Pancreas (tissue), 10 donors: ENCODE measurements around the gene AMPD2. TPM values are rescaled to one million over a fixed set of nuclear protein-coding genes. Genes with fewer than 3 reads are reported as not detected.
A peak's percentile ranks its signal among the peaks of the same experiment; 100 is the strongest.

Source experiments
- ATAC-seq, 4 donors: fragments of 200-7000 bp; cut with Tn5 transposase; one replicate each; pipeline versions ENCODE4 v1.8.0 to v1.9.1; 2020; ENCODE audit warnings: mild to moderate bottlenecking in 4 of 4, moderate library complexity in 4 of 4
- DNase-seq, 6 donors: peaks; one replicate each; pipeline ENCODE4 v3.0.0-alpha.2; 2020
- FAIRE-seq: peaks from 2 replicates; lab custom pipeline; 2012; peaks lifted over from hg19 to GRCh38; lab: Jason Lieb, UNC
- H3K27ac ChIP-seq, 4 donors: fragments of 200-600 bp; sonication (generic); 1 replicate in 3 of 4; 2 replicates in 1 of 4; pipeline versions ENCODE4 v1.5.0 to v1.8.0; 2020
- H3K27me3 ChIP-seq, 4 donors: fragments of 200-600 bp; one replicate each; pipeline ENCODE4 v1.8.0; 2021
- H3K36me3 ChIP-seq, 3 donors: fragments of 200-600 bp; sonication (generic) in 1 of 3; one replicate each; pipeline versions ENCODE4 v1.5.0 to v1.8.0; 2020 to 2021
- H3K4me1 ChIP-seq, 3 donors: fragments of 200-600 bp; one replicate each; pipeline ENCODE4 v1.8.0; 2021
- H3K4me3 ChIP-seq, 4 donors: fragments of 200-600 bp; sonication (generic) in 2 of 4; one replicate each; pipeline versions ENCODE4 v1.5.0 to v1.8.0; 2020 to 2021
- H3K9me3 ChIP-seq, 4 donors: fragments of 200-600 bp; one replicate each; pipeline ENCODE4 v1.8.0; 2021
- WGBS, 2 donors: extraction: QIAGEN DNeasy Blood & Tissue Kit; methylation state at CpG; one replicate each; pipeline ENCODE4 v1.1.7; 2013; 5-methylcytosine and 5-hydroxymethylcytosine counted together
- intact Hi-C, 3 donors: fragments of 100-400 bp; cut with DNase I; formaldehyde crosslinking; loops; one replicate each; pipeline versions ENCODE4 v1.11.1 to v1.14.2; 2022
- polyA plus RNA-seq, 2 donors: library from polyadenylated mRNA; stranded (reverse); fragments of 200-250 nt; gene quantifications; one replicate each; pipeline ENCODE4 v1.2.3, GENCODE V29; 2013
- total RNA-seq, 6 donors: library from RNA; stranded (reverse); fragmentation: NEBNext Ultra II Directional in 4 of 6; extraction: Animal tissue kit (Norgen Biotek cat#: 25700) in 4 of 6; gene quantifications; one replicate each; pipeline versions ENCODE4 v1.2.1 to v1.2.4, GENCODE V29; 2021 to 2023
- TF ChIP-seq, protein P1 (sequence below), 4 donors: fragments of 200-600 bp; sonication (generic) in 3 of 4; IDR thresholded peaks; one replicate each; pipeline versions ENCODE4 v1.5.0 to v1.8.0; 2021; ENCODE audit warnings: antibody characterized with exemption in 4 of 4
- donor health status: healthy with polysubstance abuse.
- donor health status: DM: no; HTN: no; CAD: no; lungs with moderate emphysema.
- donor health status: DM: no; HTN: no; CAD: no.
- donor health status: control.
- donor health status: control.
- donor health status: Bipolar disorder and iron deficiency.
- donor health status: DM: yes; HTN: yes; CAD: no.
- donor health status: DM: no; HTN: no; CAD: no.
- donor health status: DM: no; HTN: no; CAD: no.
- donor health status: DM: yes; HTN: yes; CAD: no.

The AMPD2 gene
- total and polyA plus RNA-seq, 8 donors: 17.6 to 57.3 (median 35.5) TPM

DNA sequence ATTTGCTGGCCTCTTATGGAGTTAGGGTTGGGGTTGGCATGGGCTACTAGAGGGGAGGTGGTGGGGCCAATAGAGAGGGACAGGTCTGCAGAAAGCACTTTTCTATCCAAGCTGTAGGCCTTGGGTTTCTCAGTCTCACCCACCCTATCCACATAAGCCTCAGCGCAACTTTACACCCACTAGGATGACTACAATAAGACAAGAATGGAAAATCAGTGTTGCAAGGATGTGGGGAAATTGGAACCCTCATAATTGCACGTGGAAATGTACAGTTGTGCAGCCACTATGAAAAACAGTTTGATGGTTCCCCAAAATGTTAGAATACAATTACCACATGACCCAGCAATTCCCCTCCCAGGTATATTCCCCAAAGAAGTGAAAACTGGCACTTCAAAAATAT is 22.2 kb downstream of the AMPD2 start:
- ATAC-seq (no peak), DNase-seq (no peak), FAIRE-seq (no peak)
- Histone ChIP-seq H3K27ac (no peak overlapping the region), H3K36me3 (no peaks in the 10 kb centered on the region), H3K27me3 (no peaks in the 10 kb centered on the region), H3K4me3 (no peak overlapping the region), H3K4me1 (peaks cover 0 to 6% (median 0%) of the 10 kb centered on the region in 3 donors), H3K9me3 (no peaks in the 10 kb centered on the region)
- 79 to 86% methylated on average over 2 of the region's 2 CpGs for WGBS, 2 donors
- intact Hi-C loops: loop anchor here in 1 of 3 donors (5.0 kb wide), 1 partner anchor 130 kb away; no protein-coding TSS in a partner anchor
- TF ChIP-seq, protein P1, sequence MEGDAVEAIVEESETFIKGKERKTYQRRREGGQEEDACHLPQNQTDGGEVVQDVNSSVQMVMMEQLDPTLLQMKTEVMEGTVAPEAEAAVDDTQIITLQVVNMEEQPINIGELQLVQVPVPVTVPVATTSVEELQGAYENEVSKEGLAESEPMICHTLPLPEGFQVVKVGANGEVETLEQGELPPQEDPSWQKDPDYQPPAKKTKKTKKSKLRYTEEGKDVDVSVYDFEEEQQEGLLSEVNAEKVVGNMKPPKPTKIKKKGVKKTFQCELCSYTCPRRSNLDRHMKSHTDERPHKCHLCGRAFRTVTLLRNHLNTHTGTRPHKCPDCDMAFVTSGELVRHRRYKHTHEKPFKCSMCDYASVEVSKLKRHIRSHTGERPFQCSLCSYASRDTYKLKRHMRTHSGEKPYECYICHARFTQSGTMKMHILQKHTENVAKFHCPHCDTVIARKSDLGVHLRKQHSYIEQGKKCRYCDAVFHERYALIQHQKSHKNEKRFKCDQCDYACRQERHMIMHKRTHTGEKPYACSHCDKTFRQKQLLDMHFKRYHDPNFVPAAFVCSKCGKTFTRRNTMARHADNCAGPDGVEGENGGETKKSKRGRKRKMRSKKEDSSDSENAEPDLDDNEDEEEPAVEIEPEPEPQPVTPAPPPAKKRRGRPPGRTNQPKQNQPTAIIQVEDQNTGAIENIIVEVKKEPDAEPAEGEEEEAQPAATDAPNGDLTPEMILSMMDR (IDR thresholded peaks at IDR 0.05): no peak

DNA sequence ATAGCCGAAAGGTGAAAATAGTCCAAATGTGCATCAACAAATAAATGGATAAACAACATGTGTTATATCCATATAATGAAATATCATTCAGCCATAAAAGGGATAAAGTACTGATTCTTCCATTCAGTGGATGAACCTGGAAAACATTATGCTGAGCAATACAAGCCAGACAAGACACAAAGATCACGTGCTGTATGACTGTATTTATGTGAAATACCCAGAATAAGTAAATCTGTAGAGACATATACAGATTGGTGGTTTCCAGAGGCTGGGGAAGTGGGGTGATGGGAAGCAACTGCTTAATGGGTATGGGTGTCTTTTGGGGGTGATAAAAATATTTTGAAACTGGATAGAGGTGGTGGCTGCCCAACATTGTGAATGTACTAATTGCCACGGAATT is 23.0 kb downstream of the AMPD2 start:
- peaks cover 0 to 6% (median 0%) of the 10 kb centered on the region in 3 donors for H3K4me1 ChIP-seq
- no peaks in the 10 kb centered on the region for H3K27me3 ChIP-seq
- intact Hi-C loops: loop anchor here in 1 of 3 donors (5.0 kb wide), 1 partner anchor 130 kb away; no protein-coding TSS in a partner anchor
- FAIRE-seq: no peak
- TF ChIP-seq, protein P1 (IDR thresholded peaks at IDR 0.05): no peak
- H3K9me3 ChIP-seq: no peaks in the 10 kb centered on the region
- ATAC-seq: no peak
- WGBS, 2 donors: 53 to 55% methylated on average over 3 of the region's 3 CpGs
- H3K4me3 ChIP-seq: no peak overlapping the region
- no peak overlapping the region for H3K27ac ChIP-seq
- no peaks in the 10 kb centered on the region for H3K36me3 ChIP-seq
- DNase-seq: no peak

DNA sequence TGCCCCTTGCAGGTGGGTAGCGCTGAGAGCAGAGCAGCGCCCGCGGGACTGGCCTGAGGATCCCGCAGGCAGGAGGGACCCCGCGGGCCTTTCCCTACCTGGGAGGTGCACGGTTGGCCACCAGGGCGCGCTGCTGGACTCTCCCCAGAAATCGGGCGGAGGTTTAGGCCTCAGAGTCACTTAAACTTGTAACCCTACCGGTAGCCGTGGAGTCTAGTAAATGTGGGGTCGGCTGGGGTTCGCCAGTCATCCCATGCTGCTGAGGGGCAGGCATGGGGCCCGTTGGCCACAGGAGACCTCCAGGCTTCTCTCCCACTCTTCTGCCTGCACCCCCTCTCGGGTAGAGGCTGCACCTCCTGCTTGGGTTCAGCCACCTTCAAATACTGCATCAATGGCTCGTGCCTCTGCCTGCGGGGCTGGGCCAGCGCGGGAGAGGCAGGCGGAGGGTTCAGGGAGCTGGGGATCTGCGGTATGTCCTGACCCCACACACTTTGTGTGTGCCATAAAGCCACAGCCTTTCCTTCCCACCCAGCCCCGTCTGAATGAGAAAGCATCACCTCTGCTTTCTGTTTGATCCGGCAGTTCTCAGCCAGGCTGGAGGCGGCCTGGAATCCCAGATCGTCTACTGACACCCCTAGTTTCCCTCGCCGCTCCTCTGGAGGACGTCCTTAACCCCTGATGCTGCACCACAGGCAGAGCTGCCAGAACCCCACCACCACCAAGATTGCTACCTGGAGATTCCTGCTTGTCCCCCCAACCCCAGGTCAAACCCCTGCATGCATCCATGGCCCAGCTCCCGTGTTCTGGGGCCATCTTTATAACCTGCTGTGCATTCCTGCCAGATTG is 24.0 kb downstream of the AMPD2 start:
- intact Hi-C loops: loop anchor here in 1 of 3 donors (5.0 kb wide), 1 partner anchor 129 kb away; no protein-coding TSS in a partner anchor
- no peak overlapping the region for H3K4me3 ChIP-seq
- no peaks in the 10 kb centered on the region for H3K36me3 ChIP-seq
- 29 to 31% methylated on average over 31 to 32 of the region's 32 CpGs for WGBS, 2 donors
- DNase-seq (peak; percentile 75 to 98 (median 86)), FAIRE-seq (no peak), ATAC-seq (peak; percentile 92 to 95 (median 94))
- no peak overlapping the region for H3K27ac ChIP-seq
- H3K27me3 ChIP-seq: no peaks in the 10 kb centered on the region
- TF ChIP-seq, protein P1 (IDR thresholded peaks at IDR 0.05): peak; percentile 70 to 91 (median 84)
- H3K4me1 ChIP-seq: peaks cover 0 to 6% (median 0%) of the 10 kb centered on the region in 3 donors
- H3K9me3 ChIP-seq: no peaks in the 10 kb centered on the region

DNA sequence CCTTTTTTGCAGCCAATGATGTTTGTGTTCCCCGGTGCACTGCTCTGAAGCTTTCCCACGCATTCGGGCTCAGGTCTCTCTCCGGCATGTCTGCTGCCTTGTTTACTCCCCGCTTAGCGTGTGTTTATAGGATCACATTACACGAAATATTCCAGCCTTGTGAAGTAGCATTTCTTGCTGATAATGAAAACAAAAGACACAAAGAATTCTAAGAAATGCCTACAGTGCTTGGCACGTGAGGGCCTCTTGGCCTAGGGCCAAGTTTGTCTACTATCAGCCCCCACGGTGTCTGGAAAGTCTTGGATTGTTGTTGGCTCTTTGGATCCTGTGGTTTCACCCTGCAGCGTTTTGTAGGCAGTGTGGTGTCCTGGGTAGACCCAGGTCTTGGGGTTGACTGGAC is 25.0 kb downstream of the AMPD2 start:
- Histone ChIP-seq H3K4me1 (peaks cover 0 to 6% (median 0%) of the 10 kb centered on the region in 3 donors), H3K9me3 (no peaks in the 10 kb centered on the region), H3K4me3 (no peak overlapping the region), H3K36me3 (no peaks in the 10 kb centered on the region), H3K27ac (no peak overlapping the region), H3K27me3 (no peaks in the 10 kb centered on the region)
- DNase-seq (no peak), FAIRE-seq (no peak), ATAC-seq (no peak)
- intact Hi-C loops: loop anchor here in 1 of 3 donors (5.0 kb wide), 1 partner anchor 128 kb away; no protein-coding TSS in a partner anchor
- TF ChIP-seq, protein P1 (IDR thresholded peaks at IDR 0.05): no peak
- WGBS, 2 donors: 19% methylated on average over 10 of the region's 10 CpGs; no CpG with 5 or more reads in 1 of the 2 donors
